Measurements from ENCODE around the gene PRODH2. TPM values are rescaled to one million over a fixed set of nuclear protein-coding genes. Genes with fewer than 3 reads are reported as not detected.

Gene PRODH2, protein sequence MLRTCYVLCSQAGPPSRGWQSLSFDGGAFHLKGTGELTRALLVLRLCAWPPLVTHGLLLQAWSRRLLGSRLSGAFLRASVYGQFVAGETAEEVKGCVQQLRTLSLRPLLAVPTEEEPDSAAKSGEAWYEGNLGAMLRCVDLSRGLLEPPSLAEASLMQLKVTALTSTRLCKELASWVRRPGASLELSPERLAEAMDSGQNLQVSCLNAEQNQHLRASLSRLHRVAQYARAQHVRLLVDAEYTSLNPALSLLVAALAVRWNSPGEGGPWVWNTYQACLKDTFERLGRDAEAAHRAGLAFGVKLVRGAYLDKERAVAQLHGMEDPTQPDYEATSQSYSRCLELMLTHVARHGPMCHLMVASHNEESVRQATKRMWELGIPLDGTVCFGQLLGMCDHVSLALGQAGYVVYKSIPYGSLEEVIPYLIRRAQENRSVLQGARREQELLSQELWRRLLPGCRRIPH
- not detected in 2 replicates for total RNA-seq

GRCh38 chr19:35812220-35813042, at the start of gene PRODH2:
Gene PRODH2 (minus strand): TSS chr19:35812845. CDS start chr19:35812805, 40 bp downstream.

DNA sequence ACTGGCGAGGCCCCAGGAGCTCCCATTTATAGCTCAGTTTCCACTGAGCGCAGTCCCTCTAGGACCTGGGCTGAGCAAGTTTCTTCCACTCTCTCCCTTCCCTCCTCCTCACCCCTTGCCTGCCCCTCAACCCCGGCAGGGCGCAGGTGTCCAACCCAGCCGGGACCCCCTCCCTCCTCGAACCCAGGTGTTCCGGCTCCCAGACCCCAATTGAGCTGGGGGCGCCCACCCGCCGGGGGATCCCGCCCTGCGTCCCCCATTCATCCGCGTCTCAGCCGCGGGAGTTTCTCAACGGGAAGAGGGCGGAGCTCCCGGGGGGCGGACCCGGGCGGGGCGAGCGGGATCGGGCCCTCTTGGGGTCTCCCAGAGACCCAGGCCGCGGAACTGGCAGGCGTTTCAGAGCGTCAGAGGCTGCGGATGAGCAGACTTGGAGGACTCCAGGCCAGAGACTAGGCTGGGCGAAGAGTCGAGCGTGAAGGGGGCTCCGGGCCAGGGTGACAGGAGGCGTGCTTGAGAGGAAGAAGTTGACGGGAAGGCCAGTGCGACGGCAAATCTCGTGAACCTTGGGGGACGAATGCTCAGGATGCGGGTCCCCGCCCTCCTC, 44.0 kb upstream of the PRODH2 start, which contains the start of gene KIRREL2:
KIRREL2 (plus strand) TSS at position 366 of the 604 bp plus-strand sequence; CDS start at position 575, 209 bp downstream.

GRCh38 chr19:35852029-35852780, 39.6 kb upstream of the PRODH2 start, which contains the start of gene NPHS1:
Gene NPHS1 (minus strand): TSS chr19:35852504. CDS start chr19:35851837, 667 bp downstream.

GRCh38 chr19:35775298-35776101, 37.1 kb downstream of the PRODH2 start, which contains the start of gene ARHGAP33:
Gene ARHGAP33 (plus strand): TSS chr19:35775564. CDS start chr19:35775659, 95 bp downstream.

DNA sequence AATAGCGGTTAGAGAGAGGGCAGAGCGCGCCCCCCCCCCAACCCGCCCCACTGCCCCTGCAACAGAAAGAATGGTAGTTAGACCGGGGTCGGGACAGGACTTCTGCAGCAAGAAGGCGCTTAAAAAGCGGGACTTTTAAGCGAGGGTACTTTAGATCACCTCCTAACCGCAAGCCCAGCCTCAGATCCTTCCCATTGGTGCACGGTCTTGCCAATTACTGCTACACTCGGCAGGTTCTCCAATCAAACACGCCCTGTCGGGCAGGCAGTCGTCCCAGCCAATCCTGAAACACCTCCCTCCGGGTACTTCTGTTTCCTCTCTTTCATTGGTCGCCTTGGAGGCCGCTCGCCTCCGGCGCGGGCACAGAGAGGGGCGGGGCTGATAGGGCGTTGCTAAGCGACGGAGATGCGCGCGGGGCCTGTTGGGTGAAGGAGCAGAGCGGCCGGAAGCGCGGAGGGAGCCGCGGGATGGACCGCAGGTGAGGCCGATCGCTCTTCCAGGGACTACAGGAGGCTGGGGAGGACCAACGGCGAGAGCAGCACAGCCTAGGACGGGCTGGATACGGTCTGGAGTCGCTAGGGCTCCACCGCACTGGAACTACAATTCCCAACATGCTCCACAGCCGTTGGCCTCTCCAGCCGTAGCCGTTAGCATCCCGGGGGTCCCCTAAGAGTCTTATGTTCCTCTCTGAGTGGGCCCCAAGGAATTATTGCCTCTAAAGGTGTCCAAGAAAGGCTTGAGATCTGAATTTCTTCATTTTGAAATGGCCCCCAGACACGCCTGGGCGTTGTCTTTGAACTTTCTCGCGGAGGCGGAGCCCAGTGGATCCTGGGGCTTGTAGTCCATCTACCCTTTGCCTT, 54.7 kb downstream of the PRODH2 start, which contains the start of gene PROSER3:
PROSER3 (plus strand) TSS at position 428 of the 860 bp plus-strand sequence; CDS start at position 468, 40 bp downstream.

GRCh38 chr19:35756377-35757230, 56.0 kb downstream of the PRODH2 start, which contains the start of gene HSPB6:
Gene HSPB6 (minus strand): TSS chr19:35757029. CDS start chr19:35757008, 21 bp downstream.

Other genes starting within 250 kb of the PRODH2 start
- not detected in 2 replicates for gene ATP4A, start 249.2 kb downstream of the PRODH2 start, total RNA-seq
- not detected in 2 replicates for gene PMIS2, start 226.7 kb downstream of the PRODH2 start, total RNA-seq
- gene HAUS5, start 200.1 kb downstream of the PRODH2 start, total RNA-seq = 5.6 and 8.4 TPM in 2 replicates
- 30.0 and 42.8 TPM in 2 replicates for gene RBM42, start 183.8 kb downstream of the PRODH2 start, total RNA-seq
- gene ETV2, start 171.1 kb downstream of the PRODH2 start, total RNA-seq = 0.30 TPM in 1 of 2 replicates, not detected in the other
- gene COX6B1, start 164.5 kb downstream of the PRODH2 start, total RNA-seq = 228 and 480 TPM in 2 replicates
- gene UPK1A, start 146.3 kb downstream of the PRODH2 start, total RNA-seq = not detected in 2 replicates
- not detected in 2 replicates for gene ZBTB32, start 108.3 kb downstream of the PRODH2 start, total RNA-seq
- 5.9 and 16.0 TPM in 2 replicates for gene KMT2B, start 94.8 kb downstream of the PRODH2 start, total RNA-seq
- 0.30 and 0.42 TPM in 2 replicates for gene IGFLR1, start 70.4 kb downstream of the PRODH2 start, total RNA-seq
- 4.2 and 9.8 TPM in 2 replicates for gene U2AF1L4, start 67.4 kb downstream of the PRODH2 start, total RNA-seq
- gene PSENEN, start 67.2 kb downstream of the PRODH2 start, total RNA-seq = 9.5 and 10.4 TPM in 2 replicates
- gene LIN37, start 64.3 kb downstream of the PRODH2 start, total RNA-seq = 8.1 and 12.2 TPM in 2 replicates
- gene HSPB6, start 55.8 kb downstream of the PRODH2 start, total RNA-seq = 77.2 and 141 TPM in 2 replicates
- gene PROSER3, start 54.7 kb downstream of the PRODH2 start, total RNA-seq = 3.0 and 7.2 TPM in 2 replicates
- gene ARHGAP33, start 37.3 kb downstream of the PRODH2 start, total RNA-seq = 1.8 and 6.2 TPM in 2 replicates
- gene NPHS1, start 39.7 kb upstream of the PRODH2 start, total RNA-seq = not detected in 2 replicates
- gene KIRREL2, start 44.1 kb upstream of the PRODH2 start, total RNA-seq = 0.05 TPM in 1 of 2 replicates, not detected in the other
- gene APLP1, start 55.7 kb upstream of the PRODH2 start, total RNA-seq = 15.4 and 15.7 TPM in 2 replicates
- gene NFKBID, start 87.7 kb upstream of the PRODH2 start, total RNA-seq = 2.7 and 5.2 TPM in 2 replicates
- gene HCST, start 89.7 kb upstream of the PRODH2 start, total RNA-seq = 1.2 TPM in 2 replicates
- not detected in 2 replicates for gene TYROBP, start 95.5 kb upstream of the PRODH2 start, total RNA-seq
- 3.6 and 4.2 TPM in 2 replicates for gene LRFN3, start 123.5 kb upstream of the PRODH2 start, total RNA-seq
- 8.1 and 11.9 TPM in 2 replicates for gene SDHAF1, start 182.3 kb upstream of the PRODH2 start, total RNA-seq
- 0.23 TPM in 1 of 2 replicates, not detected in the other for gene SYNE4, start 196.0 kb upstream of the PRODH2 start, total RNA-seq
- 14.6 and 14.7 TPM in 2 replicates for gene ALKBH6, start 201.4 kb upstream of the PRODH2 start, total RNA-seq
- 14.3 and 22.8 TPM in 2 replicates for gene CLIP3, start 220.0 kb upstream of the PRODH2 start, total RNA-seq
- 1.6 and 3.3 TPM in 2 replicates for gene THAP8, start 241.4 kb upstream of the PRODH2 start, total RNA-seq
- 0.59 and 4.6 TPM in 2 replicates for gene WDR62, start 242.1 kb upstream of the PRODH2 start, total RNA-seq

Measured in smooth muscle cell of the umbilical artery (primary cell).